Skin of body (tissue), 2 donors: ENCODE measurements around the gene MGLL. TPM values are rescaled to one million over a fixed set of nuclear protein-coding genes. Genes with fewer than 3 reads are reported as not detected.

Experiments used
- DNase-seq: peaks from one replicate; lab custom pipeline; 2025; lab: John Stamatoyannopoulos, UW
- total RNA-seq: library from RNA; depleted of rRNA; stranded (reverse); fragments of >200 nt; gene quantifications from one replicate; pipeline ENCODE4 v1.2.3, GENCODE V29; 2014

The MGLL gene
- total RNA-seq, 1 donor from 2014 or later: 32.7 TPM

GRCh38 chr3:127676456-127676855 lies 145.9 kb downstream of the MGLL start:
- no peak for DNase-seq

GRCh38 chr3:127675651-127676391 lies 146.5 kb downstream of the MGLL start:
- no peak for DNase-seq

- DNase-seq: no peak
Measured at GRCh38 chr3:127674790-127675189, 147.5 kb downstream of the MGLL start.

GRCh38 chr3:127674101-127674721 lies 148.1 kb downstream of the MGLL start:
- DNase-seq: no peak

GRCh38 chr3:127673191-127674100 lies 148.9 kb downstream of the MGLL start:
- no peak for DNase-seq

- DNase-seq: peak; percentile 32
Measured at GRCh38 chr3:127672429-127673190, 149.7 kb downstream of the MGLL start, which contains the start of gene ABTB1. Gene ABTB1, plus strand, starts transcription at chr3:127672952. Its CDS starts 74 bp downstream, at chr3:127673026.

- DNase-seq: no peak
Measured at GRCh38 chr3:127671523-127672428, 150.5 kb downstream of the MGLL start.

GRCh38 chr3:127670761-127671522 lies 151.4 kb downstream of the MGLL start:
- no peak for DNase-seq

GRCh38 chr3:127670229-127670559 lies 152.1 kb downstream of the MGLL start:
- no peak for DNase-seq

- DNase-seq: no peak
Measured at GRCh38 chr3:127669541-127670228, 152.6 kb downstream of the MGLL start.

- no peak for DNase-seq
Measured at GRCh38 chr3:127668906-127669305, 153.4 kb downstream of the MGLL start.

- DNase-seq: no peak
Measured at GRCh38 chr3:127667119-127667681, 155.1 kb downstream of the MGLL start.

GRCh38 chr3:127666676-127667075 lies 155.6 kb downstream of the MGLL start:
- DNase-seq: no peak

- peak; percentile 11 for DNase-seq
Measured at GRCh38 chr3:127665586-127665985, 156.7 kb downstream of the MGLL start.

- no peak for DNase-seq
Measured at GRCh38 chr3:127665165-127665564, 157.2 kb downstream of the MGLL start.

GRCh38 chr3:127663151-127663550 lies 159.2 kb downstream of the MGLL start:
- no peak for DNase-seq

- no peak for DNase-seq
Measured at GRCh38 chr3:127662001-127662469, 160.3 kb downstream of the MGLL start.

GRCh38 chr3:127661600-127661999 lies 160.7 kb downstream of the MGLL start:
- DNase-seq: no peak
